ENCODE data around the gene SUV39H2.
"Not testable (repeated sequence)": the region's sequence is repeated elsewhere in the genome, so short reads cannot be mapped to it uniquely, and the experiment has no call there.

The SUV39H2 gene, protein sequence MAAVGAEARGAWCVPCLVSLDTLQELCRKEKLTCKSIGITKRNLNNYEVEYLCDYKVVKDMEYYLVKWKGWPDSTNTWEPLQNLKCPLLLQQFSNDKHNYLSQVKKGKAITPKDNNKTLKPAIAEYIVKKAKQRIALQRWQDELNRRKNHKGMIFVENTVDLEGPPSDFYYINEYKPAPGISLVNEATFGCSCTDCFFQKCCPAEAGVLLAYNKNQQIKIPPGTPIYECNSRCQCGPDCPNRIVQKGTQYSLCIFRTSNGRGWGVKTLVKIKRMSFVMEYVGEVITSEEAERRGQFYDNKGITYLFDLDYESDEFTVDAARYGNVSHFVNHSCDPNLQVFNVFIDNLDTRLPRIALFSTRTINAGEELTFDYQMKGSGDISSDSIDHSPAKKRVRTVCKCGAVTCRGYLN

DNA sequence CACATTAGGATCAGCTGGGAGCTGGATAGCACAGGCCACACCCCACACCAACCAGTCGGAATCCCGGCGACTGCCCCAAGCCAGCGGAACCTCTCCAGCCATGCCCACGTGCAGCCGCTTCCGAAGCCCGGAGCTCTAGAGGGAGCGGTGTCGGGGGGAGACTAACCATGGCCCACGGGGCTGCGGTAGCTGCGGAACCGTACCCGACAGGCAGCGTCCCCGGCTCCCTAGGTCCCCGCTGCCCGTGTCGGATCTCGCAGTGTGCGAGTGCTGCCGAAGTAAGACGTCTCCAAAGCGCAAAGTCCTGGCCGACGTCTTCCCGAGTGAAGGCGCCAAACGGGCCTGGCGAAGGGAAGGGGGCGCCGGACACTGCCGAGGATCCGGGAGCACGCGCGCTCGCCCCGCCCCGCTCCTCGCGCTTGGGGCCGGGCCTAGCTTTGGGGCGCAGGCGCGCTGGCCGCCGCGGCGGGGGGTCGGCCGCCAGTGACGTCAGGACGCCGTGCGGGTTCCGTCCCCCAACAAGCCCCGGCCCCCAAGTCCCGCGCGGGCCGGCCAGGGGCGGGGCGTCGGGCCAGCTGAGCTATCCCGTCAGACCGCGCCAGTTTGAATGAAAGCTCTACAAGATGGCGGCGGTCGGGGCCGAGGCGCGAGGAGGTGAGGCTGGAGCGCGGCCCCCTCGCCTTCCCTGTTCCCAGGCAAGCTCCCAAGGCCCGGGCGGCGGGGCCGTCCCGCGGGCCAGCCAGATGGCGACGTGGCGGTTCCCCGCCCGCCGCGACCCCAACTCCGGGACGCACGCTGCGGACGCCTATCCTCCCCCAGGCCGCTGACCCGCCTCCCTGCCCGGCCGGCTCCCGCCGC, at the start of gene SUV39H2:
SUV39H2 (plus strand) TSS at position 601 of the 858 bp plus-strand sequence; CDS start at position 624, 23 bp downstream.
- peak; percentile 83 to 96 for DNase-seq

DNA sequence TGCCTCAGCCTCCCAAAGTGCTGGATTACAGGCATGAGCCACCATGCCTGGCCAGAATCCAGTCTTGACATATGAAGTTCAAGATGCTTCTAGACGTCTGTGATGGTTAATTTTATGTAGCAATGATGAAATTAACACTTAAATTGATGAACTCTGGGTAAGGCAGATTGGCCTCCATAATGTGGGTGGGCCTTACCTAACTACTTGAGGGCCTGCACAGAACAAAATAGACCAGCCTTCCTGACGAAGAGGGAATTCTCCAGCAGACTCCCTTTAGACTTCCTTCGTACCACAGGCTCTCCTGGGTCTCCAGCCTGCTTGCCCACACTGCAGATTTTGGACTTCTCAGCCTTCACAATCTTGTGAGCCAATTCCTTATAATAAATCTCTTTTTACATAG, 45.6 kb upstream of the SUV39H2 start:
- DNase-seq = no peak

DNA sequence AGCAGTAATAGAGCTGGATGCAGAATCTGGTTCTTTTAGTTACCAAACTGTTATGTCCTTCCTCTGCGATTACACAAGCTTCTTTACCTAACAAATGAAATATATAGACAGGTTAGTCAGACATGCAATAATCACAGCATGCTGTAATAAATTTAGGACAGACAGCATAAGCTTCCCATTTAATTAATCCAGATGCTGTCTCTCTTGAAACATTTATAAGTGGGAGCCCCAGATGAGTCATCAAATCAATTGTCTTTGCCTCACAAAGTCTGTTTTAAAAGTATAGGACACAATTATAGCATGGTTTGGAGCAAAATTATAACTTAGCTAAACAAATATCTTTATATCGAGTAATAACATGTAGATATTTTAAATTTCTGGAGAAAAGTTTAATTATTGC, 42.5 kb upstream of the SUV39H2 start:
- no peak for DNase-seq

DNA sequence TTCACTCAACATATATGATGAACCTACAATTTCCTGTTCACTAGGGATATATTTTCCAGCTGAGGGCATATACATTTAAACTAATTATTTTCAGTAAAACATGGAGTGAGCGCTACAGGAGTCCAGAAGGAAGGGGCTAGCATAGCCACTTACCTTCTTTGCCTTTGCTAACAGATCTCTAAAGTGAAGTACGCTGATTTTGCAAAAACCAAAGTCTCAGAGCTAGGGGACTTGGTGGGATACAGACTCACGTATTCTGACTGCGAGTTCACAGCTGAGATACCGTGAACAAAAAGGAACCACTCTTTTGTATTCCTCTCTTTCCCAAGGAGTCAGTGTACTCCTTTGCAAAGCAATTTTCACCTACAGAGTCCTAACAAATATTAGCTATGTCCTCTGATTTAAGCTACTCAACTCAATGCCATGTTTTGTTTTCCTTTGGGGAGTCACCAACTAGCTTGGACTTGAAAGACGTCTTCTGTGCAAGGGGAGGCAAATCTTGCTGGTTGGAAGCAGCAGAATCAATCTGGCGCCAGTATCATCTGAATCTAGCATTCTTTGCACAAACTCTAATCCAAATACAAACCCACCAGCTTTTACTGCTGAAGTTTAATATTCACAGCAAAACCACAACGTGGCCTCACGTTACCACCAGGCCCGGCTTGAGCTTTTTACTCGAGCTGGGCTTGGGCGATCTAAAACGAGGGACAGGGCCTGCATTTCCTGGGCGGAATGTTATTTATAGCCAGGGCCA, 41.5 kb upstream of the SUV39H2 start:
- no peak for DNase-seq

DNA sequence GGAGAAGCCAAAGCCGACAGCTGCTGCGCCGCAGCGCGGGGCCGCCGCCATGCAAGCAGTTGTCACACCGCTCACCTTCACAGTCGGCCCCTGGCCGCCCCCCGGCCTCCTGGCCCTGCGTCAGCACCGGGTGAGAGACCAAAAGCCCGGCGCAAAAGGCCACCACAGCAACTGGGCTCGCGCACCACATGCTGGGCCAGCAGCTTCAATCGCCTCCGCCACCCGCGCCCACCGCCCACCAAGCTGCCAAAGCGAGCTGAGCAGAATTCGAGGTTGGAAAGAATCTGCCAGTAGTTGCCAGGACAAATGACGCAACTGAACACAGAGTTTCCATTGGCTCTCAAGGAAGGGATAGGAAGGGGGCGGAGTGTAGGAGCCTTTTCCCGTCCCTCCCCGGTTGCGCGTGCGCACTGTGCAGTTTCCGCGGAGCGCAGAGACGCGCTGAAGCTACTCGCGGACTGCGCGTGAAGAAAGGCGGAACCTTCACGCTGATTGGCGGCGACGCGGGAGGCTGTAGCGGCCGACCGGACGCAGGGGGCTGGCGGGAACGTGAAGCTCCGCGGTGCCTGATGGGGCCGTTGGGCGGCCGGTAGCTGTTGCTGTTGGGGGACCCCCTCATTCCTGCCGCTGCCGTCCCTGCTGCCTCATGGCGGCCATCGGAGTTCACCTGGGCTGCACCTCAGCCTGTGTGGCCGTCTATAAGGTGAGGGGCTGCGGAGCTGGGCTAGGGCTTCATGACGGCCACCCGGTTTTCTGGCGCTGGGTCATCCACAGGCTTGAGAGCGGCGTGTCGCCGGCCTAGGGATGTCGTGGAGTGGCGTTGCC, 40.7 kb upstream of the SUV39H2 start, which contains the start of the genes CDNF, HSPA14 and MSANTD7:
CDNF (minus strand) TSS at position 281 of the 825 bp plus-strand sequence; CDS start at position 190, 91 bp downstream.
HSPA14 (plus strand) TSS at position 550 of the 825 bp plus-strand sequence; CDS start at position 647, 97 bp downstream.
MSANTD7 (plus strand) TSS at position 550 of the 825 bp plus-strand sequence. CDS start 3,979 bp downstream, outside the sequence.
- DNase-seq = peak; percentile 96 to 99

DNA sequence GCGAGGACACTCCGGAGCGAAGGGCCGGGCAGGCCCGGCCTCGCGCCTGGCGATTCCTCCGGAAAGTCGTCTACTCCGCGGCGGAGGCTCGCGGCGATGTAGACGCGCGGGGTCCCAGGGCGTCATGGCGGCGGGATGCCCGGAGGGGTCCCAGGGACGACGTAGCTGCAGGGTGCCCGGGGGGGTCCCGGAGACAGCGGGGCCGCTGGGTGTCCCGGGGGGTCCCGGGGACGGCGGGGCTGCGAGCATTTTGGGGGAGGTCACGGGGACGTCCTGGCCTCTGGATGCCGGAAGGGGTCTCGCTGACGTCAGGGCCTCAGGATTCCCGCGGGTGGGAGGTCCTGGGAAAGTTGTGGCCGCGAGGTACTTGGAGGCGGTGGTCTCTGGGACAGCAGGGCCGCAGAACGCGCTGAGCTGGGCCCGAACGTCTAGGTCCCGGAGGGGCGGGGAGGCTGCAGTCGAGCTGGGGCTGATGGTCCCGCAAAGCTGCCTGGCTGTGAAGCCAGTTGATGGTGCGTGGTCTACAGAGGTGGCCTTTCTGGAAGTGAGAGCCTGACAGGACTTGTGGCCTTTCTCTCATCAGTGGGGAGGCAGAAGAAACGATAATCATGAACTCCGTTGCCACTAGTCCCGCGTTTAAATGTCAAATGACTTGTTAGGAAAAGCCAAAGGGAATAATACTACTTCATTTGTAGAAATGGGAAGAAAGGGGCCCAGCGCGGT, 39.9 kb upstream of the SUV39H2 start:
- DNase-seq = no peak

DNA sequence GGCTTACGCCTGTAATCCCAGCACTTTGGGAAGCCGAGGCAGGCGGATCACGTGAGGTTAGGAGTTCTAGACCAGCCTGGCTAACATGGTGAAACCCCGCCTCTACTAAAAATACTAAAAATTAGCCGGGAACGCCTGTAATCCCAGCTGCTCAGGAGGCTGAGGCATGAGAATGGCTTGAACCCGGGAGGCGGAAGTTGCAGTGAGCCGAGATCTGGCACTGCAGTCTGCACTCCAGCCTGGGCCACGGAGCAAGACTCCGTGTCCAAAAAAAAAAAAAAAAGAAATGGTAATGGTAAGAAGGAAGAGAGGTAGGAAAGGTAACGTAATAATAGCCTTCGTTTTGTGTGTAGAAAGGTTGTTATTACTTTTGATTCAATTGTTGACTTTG, 39.4 kb upstream of the SUV39H2 start:
- no peak for DNase-seq

DNA sequence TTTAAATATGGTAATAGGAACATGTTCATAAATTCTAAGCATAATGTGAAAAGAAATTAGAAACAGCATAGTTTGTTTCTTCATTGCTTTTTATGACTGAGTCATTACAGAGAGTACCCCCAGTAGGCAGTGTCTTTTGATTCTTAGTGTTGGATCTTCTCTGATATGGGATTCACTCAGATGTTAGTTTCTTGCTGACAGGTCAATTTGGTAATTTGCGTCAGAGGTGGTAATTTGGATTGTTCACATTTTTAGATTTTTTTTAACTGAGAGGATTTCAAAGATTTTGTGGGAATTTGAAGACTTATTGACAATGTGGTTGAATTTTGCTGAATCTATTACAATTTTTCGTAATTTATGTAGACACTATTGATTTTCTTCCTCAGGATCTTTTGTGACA, 38.5 kb upstream of the SUV39H2 start:
- no peak for DNase-seq

DNA sequence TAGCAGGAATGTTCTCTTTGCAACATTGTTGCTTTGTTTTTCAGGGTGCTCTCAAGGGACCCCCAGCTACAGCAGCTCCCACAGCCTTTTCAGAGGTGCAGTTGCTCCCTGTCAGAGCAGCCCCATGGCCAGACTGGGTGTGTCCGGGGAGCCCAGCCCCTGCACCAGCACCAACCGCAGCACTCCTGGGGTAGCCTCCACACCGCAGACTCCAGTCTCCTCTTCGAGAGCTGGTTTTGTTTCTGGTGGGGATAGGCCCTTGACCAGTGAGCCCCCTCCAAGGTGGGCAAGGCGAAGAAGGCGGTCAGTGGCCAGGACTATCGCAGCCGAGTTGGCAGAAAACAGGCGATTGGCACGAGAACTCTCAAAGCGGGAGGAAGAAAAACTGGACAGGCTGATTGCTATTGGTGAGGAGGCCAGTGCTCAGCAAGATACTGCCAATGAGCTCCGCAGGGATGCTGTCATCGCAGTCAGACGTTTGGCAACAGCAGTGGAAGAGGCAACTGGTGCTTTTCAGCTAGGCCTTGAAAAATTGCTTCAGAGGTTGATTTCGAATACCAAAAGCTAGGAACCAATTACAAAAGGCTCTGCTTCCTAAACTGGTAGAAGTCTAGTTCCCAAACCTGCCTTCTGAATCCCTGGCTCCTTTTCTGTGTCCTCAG, 35.2 kb upstream of the SUV39H2 start:
- DNase-seq = no peak

DNA sequence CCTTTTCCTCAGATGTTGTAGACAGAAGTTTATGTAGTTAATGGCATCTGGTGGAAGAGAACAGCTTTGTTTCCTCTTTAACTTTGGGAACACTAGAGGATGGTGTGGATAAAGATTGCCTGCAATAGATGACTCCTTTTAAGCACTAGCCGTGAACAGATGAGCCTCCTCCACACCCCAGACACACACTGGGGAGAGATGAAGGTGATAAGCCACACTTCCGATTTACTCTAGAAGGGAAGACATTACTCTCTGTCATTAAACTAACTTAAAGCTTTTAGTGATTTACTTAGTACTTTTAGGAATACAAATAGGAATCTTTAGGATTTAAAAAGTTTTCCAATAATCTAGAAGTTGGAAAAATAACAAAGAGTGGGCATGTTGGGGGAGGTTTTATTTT, 33.7 kb upstream of the SUV39H2 start:
- DNase-seq = no peak

DNA sequence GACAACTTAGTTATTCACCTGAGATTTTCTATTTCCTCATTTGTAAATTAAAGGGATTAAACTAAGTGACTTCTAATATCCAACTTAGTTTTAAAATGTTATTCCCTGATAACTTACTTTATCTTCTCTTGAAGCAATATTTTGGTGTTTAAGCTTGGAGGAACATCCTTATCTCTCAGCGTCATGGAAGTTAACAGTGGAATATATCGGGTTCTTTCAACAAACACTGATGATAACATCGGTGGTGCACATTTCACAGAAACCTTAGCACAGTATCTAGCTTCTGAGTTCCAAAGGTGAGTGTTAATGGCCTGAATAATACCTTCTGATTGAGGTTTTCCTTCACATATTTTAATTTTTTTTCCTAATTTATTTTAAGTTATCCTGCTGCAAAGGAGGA, 26.4 kb upstream of the SUV39H2 start:
- no peak for DNase-seq

DNA sequence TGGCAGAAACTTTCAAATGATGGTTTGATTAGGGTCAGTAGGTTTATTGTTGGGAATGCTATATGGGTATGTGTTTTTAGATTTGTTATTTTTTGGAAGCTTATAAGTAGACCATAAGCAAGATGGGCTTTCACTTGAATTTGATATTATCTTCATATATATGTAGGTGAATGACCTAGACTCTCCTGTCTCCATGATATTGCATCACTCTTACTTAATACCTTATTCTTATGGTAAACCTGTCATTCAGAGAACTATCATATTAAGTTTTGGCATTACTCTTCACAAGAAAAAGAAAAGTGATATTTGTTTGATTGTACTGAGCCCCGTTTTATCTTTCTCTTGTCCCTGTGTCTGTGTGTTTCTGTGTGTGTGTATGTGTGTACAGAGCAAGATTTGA, 23.2 kb upstream of the SUV39H2 start:
- no peak for DNase-seq

DNA sequence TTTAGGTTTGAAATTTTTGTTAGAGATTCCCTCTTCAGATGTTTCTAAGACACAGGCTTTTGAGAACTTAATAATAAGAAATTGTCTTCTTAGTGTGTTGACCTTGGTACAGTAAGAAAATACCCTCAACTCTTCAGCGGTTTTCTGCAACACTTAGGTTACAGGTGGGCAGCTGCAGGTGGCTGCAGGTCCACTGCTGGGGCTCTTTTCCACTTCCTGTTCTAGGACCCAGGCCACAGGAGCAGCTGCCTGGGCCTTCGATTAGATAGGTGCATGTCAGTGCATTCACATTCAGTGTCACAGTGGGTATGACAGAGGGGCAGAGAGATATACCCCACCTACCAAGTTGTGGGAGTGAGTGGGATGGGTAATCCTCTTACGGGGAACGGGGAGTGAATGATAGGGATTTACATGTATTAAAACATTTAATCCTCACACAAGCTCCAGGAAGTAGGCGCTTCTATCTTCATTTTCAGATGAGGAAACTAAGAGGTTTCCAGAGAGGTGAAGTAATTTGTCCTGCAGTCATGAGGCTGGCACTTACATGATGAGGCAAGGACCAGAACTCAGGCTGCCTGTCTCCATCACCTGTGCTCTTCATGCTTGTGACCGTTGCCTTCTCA, 20.2 kb upstream of the SUV39H2 start:
- no peak for DNase-seq

DNA sequence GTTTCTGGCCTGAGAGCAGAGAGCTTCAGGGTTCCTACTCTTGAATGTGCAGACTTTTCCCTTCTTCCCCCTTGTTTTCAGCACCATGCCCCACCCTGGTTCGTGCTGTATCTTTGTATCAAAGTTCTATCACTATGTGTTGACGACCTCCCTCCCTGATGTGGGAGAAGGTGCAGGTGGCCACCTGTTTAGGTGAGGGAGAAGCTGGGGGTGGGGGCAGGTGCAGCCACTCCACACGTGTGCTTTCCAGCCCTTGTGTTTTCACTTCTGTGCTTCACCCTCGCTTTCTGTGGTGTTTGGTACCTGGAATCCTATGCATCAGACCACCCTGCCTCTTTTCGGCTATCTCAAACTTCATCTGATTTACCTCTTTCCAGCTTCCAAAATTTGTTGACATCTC, 19.6 kb upstream of the SUV39H2 start:
- DNase-seq = no peak

DNA sequence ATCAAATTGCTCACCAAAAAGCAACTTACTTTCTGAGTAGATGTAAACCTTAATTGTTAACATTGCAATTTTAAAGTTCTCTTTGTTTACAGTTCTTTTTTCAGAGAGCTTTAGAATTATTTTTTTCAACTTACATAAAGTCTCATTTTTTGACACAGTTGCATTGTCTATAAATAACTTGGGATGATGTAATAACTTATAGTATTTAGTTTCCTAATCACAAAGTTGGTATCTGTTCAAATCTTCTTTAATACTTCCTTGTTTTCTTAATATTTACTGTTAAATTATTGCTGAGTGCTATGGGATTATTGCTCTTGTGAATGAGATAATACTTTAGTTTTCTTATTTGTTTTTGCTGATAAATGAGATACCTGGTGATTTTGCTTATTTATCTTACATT, 18.9 kb upstream of the SUV39H2 start:
- no peak for DNase-seq

DNA sequence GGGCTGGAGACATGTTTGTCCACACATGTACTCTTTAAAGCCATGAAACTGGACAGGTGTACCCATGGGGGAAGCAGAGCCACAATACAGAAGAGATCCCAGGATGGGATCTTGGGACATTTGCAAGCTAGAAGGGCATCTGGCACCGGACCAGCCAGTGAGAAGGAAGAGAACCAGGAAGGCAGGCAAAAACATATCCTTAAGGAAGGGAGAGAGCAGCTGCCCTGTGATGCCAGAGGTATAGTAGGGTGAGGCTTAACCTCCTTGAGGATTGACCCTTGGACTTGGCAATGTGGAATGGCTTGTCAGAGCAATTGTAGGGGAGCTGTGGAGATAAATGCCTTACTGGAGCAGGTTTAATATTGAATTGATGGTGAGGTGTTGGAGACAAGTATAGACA, 17.9 kb upstream of the SUV39H2 start:
- no peak for DNase-seq

DNA sequence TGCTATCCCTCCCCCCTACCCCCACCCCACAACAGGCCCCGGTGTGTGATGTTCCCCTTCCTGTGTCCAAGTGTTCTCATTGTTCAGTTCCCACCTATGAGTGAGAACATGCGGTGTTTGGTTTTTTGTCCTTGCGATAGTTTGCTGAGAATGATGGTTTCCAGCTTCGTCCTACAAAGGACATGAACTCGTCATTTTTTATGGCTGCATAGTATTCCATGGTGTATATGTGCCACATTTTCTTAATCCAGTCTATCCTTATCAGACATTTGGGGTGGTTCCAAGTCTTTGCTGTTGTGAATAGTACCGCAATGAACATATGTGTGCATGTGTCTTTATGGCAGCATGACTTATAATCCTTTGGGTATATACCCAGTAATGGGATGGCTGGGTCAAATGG, 14.2 kb upstream of the SUV39H2 start:
- DNase-seq = not testable (repeated sequence)

DNA sequence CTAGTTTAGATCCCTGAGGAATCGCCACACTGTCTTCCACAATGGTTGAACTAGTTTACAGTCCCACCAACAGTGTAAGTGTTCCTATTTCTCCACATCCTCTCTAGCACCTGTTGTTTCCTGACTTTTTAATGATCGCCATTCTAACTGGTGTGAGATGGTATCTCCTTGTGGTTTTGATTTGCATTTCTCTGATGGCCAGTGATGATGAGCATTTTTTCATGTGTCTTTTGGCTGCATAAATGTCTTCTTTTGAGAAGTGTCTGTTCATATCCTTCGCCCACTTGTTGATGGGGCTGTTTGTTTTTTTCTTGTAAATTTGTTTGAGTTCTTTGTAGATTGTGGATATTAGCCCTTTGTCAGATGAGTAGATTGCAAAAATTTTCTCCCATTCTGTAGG, 13.8 kb upstream of the SUV39H2 start:
- DNase-seq = not testable (repeated sequence)

DNA sequence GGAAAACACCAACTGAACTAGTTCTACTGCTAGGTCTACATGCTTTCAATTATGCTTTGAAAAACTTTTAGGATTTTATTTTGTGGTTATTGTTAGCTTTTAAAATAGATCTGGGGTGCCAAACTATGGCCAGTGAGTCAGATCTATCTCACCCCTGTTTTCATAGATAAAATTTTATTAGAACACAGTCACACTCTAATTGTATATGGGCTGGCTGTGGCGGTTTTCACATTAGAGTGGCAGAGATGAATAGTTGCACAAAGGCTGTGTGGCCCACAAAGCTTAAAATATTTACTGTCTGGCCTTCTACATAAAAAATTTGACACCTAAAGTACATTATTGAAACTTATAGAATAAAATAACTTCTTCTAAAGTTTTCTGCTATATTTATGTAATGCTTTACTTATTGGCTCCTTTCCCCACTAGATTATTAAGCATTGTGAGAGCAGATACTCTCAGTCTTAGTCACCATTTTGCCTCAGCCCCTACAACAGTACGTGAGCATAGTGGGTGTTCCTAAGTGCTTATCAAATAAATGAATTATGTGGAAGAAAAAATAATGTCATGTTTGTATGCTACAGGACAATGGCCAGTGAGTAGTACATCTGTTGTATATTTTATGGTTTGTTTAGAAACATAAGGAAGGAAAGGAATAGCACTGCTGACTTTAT, 5.4 kb upstream of the SUV39H2 start:
- no peak for DNase-seq

DNA sequence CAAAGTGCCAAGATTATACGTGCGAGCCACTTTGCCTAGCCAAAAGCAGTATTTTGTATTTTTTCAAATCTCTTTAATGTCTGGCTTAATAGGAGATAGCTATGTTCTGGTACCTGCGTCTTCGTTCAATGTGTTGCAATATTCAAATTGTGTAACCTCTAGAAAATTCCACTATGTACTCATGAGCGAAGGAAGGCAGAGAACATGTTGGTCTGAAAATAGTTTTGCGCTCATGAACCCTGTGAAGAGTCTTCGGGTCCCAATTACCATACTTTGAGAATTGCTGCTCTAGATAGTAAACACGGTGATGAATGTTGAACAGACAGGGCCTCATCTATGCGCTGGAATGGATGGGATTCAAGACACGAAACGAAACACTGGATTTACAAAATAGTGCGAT, 2.7 kb upstream of the SUV39H2 start:
- DNase-seq = no peak
